ENCODE data around the gene C7orf25.

The C7orf25 gene

DNA sequence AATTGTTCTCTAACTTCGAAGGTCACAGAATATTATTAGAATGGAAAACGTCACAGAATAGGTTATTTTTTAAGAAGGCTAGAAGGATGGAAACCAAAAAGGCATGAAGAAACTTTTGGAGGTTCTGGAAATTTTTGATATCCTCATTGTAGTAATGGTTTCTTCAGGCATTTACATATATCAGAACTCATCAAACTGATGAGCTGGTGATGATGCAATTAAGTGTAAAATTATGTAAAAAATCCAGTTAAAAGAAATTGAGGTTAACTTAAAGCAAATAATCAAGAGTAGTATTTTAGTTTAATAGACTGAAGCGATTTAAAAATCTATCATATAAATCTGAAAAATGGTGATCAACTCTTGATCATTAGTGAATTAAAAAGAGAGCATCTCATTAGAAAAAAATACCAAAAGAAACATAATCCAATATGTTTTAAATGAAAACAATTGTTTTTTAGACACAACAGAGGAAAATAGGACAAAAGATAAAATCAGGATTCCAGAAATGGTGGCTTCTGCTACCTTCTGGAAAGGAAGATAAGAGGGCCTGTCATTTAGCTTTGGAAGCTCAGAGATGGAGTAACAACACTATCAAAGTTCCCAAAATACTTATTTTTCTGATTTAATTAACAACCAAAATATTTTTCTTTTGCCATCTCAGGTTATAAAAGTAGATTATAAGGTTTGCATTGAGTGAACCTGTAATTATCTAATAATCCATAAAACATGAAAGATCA lies 10.3 kb upstream of the C7orf25 start:
- TF ChIP-seq, protein P1, sequence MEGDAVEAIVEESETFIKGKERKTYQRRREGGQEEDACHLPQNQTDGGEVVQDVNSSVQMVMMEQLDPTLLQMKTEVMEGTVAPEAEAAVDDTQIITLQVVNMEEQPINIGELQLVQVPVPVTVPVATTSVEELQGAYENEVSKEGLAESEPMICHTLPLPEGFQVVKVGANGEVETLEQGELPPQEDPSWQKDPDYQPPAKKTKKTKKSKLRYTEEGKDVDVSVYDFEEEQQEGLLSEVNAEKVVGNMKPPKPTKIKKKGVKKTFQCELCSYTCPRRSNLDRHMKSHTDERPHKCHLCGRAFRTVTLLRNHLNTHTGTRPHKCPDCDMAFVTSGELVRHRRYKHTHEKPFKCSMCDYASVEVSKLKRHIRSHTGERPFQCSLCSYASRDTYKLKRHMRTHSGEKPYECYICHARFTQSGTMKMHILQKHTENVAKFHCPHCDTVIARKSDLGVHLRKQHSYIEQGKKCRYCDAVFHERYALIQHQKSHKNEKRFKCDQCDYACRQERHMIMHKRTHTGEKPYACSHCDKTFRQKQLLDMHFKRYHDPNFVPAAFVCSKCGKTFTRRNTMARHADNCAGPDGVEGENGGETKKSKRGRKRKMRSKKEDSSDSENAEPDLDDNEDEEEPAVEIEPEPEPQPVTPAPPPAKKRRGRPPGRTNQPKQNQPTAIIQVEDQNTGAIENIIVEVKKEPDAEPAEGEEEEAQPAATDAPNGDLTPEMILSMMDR (IDR thresholded peaks at IDR 0.05; ENCODE audit: low read depth, low read length, missing control alignments): no peak
- DNase-seq (ENCODE audit: extremely low read depth, low read depth): no peak
- H3K4me3 ChIP-seq (replicated peaks; ENCODE audit: low read depth, low read length): no peak overlapping the region

DNA sequence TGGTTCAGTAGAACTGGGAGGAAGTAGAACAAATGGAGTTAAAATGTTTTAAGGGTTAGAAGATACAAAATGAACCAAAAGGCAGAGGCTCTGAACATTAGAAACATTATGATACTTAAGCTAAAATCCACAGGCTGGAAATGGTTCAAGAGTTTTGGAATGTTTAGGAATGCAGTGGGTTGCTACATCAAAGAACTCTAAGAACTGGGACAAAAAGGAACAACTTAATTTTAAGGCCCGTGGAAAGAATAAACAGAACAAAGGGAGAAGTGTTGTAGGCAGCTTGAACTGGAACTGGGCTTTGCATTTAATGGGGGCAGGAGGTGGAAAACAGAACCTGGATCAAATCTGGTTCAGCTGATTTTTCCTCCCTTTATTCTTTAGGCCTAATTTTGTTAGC lies 3.5 kb upstream of the C7orf25 start:
- TF ChIP-seq, protein P1 (IDR thresholded peaks at IDR 0.05; ENCODE audit: low read depth, low read length, missing control alignments): no peak
- H3K4me3 ChIP-seq (replicated peaks; ENCODE audit: low read depth, low read length): no peak overlapping the region
- DNase-seq (ENCODE audit: extremely low read depth, low read depth): no peak

DNA sequence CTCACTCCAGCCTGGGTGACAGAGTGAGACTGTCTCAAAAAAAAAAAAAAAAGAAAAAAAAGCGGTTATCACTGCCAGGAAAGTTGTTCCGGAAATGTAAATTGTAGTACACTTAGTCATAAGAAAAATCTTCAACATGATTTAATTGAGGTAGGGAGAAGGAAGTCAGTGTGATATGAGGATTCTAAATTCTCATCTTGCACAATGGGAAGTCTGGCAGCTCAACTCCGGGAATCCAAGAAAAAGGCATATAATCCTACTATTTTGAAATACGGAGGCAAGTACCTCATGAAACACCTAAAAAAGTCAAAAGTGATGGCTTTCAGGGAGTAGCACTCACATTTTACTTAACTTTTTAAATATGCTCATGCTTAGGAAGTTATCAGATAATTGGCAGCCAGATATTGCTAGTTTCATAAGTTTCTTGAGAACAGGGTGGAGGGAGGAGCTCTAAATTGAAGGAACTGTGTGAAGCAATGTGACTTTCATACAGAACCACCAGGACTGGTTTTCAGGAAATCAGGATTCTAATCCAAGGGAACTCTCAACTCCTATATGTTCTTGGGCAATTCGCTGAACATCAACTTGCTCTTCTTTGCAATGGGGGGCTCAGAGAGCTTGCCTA lies 2.7 kb upstream of the C7orf25 start:
- H3K4me3 ChIP-seq (replicated peaks; ENCODE audit: low read depth, low read length): no peak overlapping the region
- TF ChIP-seq, protein P1 (IDR thresholded peaks at IDR 0.05; ENCODE audit: low read depth, low read length, missing control alignments): no peak
- no peak for DNase-seq (ENCODE audit: extremely low read depth, low read depth)

DNA sequence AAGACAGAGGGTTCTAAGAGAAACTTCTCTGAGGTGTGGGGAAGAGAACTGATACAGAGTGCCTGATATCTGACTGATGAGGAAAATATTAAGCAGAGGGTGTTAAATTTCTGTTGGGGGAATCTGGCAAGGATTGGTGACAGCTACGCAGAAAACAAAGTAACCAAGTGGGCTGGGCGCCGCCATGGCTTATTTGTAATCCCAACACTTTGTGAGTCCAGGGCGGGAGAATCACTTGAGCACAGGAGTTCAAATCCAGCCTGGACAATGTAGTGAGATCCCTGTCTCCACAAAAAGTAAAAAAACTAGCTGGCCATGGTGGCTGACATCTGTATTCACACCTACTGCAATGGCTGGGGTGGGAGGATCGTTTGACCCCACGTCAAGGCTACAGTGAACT lies 2.1 kb upstream of the C7orf25 start:
- TF ChIP-seq, protein P1 (IDR thresholded peaks at IDR 0.05; ENCODE audit: low read depth, low read length, missing control alignments): no peak
- DNase-seq (ENCODE audit: extremely low read depth, low read depth): no peak
- H3K4me3 ChIP-seq (replicated peaks; ENCODE audit: low read depth, low read length): no peak overlapping the region

DNA sequence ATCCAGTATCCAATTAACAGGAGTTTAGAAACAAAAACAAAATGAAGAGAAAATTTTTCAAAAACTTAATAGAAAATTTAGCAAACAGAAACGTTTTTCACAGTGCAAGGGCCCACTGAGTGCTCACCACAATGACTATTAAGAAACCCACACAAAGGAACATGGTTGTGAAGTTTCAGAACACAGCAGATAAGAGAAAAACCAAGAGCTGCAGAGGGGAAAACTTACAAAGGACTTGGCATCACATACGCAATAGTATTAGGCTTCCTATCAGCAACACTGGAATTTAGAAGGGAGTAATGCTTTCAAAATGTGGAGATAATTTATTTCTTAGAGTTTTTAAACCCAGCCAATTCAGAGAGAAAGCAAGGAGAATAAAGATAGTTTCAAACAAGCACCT lies 1.7 kb upstream of the C7orf25 start:
- no peak overlapping the region for H3K4me3 ChIP-seq (replicated peaks; ENCODE audit: low read depth, low read length)
- DNase-seq (ENCODE audit: extremely low read depth, low read depth): no peak
- TF ChIP-seq, protein P1 (IDR thresholded peaks at IDR 0.05; ENCODE audit: low read depth, low read length, missing control alignments): no peak

- TF ChIP-seq, protein P1 (IDR thresholded peaks at IDR 0.05; ENCODE audit: low read depth, low read length, missing control alignments): no peak
- no peak overlapping the region; the same call in 1 of the 2 replicates for H3K4me3 ChIP-seq (replicated peaks; ENCODE audit: low read depth, low read length)
- no peak for DNase-seq (ENCODE audit: extremely low read depth, low read depth)
Observed at GRCh38 chr7:42910306-42910705, 1.6 kb downstream of the C7orf25 start.

Measured in HFF-Myc (cell line).